Measurements from ENCODE around the gene MYL3.
"Not testable (repeated sequence)": the region's sequence is repeated elsewhere in the genome, so short reads cannot be mapped to it uniquely, and the experiment has no call there.

MYL3 gene

DNA sequence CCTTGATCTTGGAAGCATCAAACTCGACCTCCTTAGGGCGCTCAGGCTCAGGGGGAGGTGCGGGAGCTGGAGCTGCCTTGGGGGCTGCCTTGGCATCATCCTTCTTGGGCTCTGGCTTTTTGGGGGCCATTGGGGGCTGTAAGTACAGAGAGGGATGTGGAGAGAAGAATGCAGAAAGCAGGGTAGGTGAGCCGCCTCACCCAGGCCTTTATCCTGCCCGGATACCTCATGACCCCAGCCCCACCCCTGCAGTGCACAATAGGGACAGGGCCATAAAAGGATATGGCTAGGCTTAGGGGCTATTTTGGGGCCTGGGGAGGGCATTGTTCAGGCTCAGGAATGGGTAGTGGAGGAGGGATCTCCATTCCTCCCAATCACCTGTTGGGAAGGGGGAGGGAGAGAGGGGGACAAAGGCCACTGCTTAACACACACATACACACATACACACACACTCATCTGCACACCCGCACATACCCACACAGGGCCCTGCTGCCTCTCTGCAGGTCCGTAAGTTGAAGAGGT, at the start of gene MYL3:
Gene MYL3 (minus strand): TSS at position 184 of the 522 bp plus-strand sequence. CDS start 54 bp downstream, at position 130.
- DNase-seq: no peak

DNA sequence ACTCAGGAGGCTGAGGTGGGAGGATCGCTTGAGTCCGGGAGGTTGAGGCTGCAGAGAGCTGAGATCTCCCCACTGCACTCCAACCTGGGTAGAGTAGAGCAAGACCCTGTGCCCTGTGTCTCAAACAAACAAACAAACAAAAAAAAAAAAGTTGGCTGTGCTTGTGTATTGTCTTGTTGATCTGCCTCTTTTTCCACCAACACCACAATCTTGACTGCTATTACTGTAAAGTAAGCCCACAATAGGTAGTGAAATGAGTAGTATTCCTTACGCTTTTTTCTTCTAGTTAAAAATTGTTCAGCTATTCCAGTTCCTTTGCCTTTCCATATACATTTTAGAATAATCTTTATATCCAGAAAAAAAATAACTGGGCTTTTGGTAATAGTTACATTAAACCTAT, 49.7 kb upstream of the MYL3 start:
- DNase-seq: no peak

DNA sequence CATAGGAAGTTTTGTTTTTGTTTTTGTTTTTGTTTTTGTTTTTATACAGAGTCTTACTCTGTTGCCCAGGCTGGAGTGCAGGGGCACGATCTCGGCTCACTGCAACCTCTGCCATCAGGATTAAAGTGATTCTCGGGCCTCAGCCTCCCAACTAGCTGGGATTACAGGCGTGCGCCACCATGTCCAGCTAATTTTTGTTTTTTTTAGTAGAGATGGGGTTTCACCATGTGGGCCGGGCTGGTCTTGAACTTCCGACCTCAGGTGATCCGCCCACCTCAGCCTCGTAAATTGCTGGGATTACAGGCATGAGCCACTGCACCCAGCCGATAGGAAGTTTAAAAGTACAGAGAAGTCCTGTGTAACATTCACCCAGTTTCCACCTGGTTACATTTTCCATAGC, 47.7 kb upstream of the MYL3 start:
- not testable (repeated sequence) for DNase-seq

DNA sequence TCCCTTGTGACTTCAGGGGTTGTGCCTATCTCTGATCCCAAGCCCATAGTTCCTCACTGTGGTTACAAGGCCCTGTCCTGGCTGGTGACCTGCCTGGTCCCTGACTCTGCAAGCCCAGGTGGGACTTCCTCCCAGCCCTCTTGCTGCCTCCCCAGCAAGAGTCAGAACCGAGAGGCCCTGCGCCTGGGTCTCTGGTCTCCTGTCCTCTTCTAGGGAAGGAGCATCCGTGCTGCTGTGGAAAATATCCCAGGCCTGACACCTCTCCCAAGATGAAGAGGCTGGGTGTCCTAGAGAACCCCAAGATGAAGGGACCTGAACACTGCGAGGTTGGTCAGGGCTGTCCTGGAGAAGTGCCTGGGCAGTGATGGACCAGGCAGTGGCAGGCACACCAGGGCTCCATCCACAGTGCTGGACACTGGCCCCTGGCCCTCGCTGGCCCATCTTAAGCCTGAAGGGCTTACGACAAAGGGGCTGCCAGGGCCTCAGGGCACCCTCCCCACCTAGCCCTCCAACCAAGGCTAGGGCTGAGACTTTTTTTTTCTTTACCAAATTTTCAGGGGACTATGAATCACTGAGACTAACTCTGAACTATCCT, 47.0 kb upstream of the MYL3 start:
- DNase-seq: no peak

DNA sequence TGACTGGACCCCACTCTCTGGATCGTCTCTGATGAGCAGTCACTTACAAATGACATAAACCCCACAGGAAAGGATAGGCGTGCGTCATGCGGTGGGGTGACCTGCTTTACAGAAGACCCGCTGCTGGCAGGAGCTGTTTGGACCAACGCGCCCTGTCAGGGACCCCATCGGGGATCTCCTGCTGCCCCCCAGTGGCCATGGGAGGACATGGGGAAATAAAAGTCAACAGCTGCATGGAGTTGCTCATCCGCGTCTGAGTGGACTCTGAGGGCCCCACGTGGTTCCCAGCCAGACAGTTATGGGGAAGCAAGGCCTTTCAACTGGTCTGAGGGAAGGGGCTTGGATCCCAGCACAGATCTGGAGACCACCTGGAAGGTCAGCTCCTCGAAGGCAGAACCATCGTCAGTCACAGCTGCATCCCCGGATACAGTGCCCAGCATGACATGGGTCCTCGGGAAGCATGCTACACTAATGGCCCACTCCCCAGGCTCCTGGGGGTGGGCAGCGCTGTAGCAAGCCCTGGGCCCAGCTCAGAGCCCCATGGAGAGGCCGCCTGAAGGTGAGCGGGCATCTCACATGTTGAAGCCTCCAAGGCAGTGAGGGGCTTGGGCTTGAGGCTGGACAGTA, 46.4 kb upstream of the MYL3 start:
- DNase-seq: peak; percentile 66

DNA sequence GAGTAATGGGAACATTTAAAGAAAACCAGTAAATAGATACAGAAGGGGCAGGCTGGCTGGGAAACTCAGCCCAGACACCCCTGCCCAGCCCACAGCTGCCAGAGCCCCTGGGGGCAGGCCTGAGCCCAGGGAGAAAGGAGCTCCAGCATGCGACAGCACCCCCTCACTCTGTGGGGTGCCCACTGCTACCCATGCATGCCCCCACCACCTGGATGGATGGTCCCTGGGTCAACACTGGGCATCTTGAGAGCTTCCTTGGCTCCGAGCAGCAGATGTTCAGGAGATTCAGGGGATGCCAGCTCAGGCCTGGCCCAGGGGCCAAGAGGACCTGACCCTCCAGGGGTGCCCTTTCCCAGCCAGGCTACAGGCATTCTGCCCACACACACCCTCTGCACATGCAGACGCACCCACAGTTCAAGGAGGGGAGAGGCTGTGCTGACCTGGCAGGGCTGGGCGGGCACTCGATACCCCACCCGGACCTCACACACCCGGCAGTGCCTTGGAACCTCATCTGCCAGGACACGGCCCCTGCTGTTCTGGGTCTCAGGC, 45.8 kb upstream of the MYL3 start:
- DNase-seq: no peak

DNA sequence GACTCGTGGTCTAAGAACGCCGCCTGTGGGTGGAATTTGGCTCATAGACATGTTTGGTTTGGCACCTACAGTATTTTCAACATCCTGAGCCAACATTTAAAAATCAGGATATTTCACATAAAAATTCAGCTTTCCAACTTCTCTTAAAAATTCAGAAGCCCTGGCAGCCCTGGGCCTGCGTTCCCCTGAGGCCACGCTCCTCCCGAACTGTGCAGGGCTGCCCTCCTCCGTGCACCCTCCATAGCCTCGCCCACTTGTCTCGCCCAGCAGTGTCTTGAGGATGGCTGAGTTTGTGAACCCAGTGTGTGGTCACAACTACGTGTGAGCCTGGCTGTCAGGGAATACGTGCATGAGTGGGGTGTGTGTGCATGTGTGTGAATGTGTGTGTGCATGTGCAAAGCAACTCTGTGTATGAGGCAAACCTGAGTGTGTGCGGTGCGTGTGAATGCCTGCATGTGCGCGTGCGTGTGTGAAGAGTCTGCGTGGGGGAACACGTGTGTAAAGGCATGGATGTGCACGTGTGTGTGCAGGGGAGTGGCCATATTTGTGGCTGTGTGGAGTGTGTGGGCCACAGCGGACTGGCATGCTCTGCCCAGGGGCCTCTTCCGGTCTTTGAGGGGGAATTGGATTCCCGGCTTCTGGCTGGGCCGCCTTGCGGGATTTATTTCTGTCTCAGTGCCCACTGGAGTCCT, 45.2 kb upstream of the MYL3 start:
- DNase-seq: no peak

DNA sequence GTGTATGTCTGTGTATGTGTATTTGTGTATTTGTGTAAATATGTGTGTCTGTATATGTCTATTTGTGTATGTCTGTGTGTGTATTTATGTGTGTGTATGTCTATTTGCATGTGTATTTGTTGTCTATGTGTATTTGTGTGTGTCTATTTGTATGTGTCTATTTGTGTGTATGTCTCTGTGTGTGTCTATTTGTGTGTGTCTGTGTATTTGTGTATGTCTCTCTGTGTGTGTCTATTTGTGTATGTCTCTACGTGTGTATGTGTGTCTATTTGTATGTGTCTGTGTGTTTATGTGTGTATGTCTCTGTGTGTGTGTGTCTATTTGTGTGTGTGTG, 44.7 kb upstream of the MYL3 start:
- no peak for DNase-seq

DNA sequence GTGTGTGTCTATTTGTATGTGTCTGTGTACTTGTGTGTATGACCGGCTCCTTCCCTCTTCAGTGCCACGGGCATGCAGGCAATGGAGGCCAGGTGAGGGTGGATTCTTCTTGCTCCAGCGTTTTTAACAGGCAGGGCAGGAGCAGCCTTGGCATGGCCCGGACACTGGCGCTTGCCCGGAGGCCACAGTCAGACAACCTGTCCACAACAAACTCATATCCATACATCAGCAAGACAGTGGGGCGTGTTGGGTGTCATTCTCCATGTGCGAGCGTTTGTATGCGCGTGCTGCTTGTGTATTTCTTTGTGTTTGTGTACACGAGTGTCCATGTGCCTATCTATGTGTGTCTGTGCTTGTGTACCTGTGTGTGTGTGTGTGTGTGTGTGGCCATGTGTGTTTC, 44.0 kb upstream of the MYL3 start:
- DNase-seq: no peak

DNA sequence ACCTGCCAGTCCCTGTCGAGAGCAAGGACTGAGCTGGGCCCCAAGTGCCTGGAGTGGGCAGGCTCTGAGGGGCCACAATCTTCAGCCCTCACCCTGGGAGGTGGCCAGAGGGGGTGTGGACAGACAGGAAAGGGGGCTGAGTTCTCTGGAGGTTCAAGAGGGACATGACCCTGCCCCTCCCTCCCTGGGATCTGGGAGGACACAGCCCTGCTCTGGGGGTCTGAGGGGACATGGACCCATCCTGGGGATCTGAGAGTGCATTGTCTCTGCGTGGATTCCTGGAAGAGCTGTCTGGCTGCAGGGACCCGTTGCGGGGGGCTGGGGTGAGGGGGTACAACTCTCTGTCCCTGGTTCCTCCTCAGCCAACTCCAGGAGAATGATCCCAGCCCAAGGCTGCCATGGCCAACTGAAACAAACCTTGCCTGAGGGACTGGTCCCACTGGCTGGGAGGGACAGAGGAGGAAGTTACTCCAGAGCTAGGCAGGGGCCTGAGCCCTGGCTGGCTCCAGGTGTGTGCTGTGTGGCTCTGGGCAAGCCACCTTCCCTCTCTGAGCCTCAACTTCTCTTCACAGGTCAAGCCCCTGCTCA, 43.3 kb upstream of the MYL3 start:
- DNase-seq: no peak

DNA sequence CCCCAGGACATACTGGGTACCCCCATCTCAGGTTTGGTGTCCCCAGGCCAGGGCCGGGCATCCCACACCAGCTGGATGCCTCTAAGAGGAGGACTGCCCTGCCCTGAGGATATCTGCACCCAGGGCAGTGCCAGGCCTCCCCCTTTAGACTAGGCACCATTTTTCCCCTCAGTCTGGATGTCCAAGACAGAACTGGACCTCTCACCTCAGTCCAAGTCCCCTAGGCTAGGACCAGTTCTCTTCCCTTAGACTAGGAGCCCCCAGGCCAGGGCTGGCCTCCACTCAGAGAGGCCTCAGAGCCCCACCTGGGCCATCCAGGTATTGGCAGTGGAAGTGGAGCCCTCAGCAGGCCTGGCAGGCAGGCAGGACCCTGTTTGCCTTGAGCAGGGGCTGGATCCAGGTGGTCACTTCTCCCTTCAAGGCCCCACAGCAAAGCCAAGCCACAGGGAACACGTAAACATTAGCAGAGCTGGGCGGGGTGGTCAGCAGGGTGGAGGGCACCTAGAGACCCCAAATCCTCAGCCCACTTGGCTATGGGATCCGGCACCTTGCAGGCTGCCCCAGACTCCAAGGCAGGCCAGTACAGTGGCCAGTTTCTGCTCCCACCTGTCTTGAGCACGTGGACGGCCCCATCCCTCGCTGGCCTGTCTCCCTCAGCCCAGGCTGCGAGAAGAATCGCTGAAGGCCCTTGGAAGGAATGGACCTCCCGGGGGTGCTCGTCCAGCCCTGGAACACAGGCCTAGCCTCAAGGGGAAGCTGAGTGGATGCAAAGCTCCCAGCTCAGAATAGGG, 42.6 kb upstream of the MYL3 start:
- DNase-seq: no peak

DNA sequence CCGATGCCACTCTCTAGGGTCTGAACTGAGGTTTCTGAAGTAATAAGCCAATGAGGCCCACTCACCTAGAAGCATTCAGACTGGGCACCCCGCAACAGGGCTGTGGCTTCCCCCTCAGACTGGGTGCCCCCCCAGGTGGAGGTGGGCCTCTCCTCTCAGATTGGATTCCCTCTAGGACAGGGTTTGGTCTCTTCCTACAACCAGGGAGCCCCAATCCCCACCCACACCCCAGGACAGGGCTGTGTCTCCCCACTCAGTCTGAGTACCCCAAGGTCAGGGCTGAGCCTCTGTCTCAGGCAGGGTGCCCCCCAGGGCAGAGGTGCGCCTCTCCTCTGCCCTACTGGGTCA, 41.9 kb upstream of the MYL3 start:
- DNase-seq: no peak

DNA sequence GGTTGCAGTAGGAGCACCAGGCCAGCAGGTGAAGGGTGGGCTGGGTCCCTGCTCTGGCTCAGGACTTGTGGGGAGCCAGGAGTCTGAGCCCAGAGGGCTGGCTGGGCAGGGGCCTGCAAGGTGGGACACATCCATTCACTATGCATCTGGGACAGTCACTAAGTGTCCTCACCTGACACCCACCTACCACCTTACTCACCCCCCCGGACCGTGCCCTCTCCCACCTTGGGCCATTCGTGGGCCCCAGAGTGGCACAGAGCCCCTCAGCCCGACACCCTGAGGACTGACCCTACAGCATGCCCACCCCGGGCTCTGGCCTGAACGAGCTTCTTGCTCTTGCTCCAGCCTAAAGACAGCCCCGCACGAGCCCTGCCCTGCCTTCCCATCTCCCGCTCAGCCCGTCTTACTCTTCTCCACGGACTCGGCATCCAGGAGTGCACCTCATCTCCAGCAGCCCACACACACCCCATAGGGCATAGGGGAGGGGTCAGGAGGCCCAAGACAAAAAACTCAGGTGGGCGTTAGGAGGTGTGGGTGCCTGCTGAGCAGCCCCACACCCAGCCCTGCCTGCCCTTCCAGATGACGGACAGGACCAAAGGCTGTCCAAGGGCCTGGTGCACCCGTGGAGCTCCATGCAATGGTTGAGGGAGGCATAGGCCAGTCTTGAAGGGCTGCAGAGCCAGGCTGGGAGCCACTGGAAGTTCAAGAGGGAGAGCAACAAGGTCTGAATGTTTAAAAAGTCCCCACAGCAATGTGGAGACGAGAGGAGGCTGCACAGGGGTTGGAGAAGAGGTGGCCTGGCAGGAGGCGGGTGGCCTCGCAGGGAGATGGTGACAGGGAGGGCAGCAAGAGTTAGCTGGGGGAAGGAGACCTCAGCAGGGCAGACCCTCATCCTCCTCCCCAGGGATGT, 41.3 kb upstream of the MYL3 start:
- DNase-seq: no peak

DNA sequence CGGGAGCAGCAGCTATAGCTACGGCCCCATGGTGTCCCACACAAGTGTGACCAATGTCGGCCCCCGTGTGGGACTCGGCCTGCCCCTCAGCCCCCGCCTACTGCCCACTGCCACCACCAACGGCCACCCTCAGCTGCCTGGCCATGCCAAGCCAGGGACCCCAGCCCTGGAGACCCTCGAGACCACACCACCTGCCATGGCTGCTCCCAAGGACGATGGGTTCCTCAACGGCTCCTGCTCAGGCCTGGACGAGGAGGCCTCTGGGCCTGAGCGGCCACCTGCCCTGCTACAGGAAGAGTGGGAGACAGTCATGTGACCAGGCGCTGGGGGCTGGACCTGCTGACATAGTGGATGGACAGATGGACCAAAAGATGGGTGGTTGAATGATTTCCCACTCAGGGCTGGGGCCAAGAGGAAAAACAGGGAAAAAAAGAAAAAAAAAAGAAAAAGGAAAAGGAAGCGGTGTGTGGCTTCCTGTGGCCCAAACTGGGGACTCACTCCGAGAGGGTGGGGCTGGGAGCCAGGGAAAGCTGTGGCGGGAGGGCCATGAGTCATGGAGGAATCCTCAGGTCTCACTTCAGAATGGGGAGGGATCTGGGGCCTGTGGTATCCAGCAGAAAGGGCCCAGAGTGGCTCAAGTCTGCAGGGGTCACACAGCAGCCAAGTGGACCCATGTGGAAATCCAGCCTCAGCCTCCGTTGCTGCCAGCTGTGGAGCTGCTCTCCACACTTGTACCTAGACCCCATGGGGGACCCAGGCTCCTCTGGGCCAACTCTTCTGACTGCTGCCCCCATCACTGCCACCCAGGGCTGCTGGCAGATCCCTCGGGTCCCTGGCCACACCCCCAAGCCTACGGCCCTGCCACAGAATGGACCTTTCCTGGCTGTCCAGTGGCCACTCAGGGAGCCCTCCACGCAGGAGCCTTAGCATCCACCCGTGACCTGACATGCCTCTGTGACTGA, 40.4 kb upstream of the MYL3 start:
- DNase-seq: no peak

DNA sequence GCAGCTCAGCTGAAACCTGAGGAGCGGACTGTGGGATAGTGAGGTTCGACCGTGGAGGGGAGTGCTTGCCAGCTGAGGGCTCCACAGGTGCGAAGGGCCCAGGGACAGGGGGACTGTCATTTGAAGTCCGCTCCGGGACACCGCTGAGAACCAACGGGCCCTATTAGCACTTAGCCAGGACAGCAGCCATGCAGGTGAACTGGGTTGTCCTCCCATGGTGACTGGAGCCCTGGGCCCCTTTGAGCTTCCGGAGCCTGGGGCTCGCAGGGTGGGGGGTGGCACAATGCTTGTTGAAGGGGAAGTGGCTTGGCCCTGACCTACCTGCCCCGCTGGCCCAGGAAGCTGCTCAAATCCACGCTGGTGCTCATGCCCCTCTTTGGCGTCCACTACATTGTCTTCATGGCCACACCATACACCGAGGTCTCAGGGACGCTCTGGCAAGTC, 39.0 kb upstream of the MYL3 start:
- no peak for DNase-seq

DNA sequence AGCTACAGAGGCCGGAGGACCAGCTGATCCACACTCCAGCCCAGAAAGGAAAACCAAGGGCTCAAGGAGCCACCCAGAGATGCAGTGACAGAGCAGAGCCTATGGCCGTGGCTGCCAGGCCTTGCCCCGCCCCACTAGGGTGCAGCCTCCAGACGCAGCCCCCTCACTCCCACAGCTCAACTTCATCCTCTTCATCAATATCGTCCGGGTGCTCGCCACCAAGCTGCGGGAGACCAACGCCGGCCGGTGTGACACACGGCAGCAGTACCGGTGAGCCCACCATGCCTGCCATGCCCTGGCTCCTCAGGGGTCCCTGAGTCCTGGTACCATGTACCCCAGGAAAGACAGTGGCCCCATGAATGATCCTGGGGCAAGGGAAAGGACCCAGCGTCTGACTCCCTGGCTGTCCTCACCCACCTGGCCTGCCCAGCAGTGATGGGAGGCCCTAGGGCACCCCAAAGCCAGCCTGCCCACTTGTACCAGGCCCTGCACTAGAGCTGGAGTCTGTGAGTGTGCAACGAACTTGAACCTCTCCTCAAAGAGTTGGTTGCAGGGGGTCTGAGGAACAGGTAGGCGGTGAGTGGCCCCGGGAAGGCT, 38.4 kb upstream of the MYL3 start:
- no peak for DNase-seq

DNA sequence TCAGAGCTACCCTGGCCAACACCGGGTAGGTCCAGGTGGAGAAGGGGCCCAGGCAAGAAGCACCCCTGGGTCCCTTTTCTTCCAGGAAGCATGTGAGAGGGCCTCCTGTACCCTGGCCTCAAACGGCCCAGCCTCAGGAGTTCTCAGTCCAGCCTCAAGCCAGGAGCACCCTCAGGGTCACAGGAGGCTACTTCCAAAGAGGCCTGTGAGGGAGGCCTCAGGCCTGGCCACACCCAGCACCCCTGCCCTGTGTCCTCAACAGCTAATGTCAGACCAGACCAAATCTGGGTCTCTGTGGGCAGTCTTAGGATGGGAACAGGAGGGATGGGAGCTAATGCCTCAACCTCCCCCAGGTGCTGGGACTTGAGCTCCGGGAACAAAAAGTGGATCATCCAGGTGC, 37.8 kb upstream of the MYL3 start:
- no peak for DNase-seq

DNA sequence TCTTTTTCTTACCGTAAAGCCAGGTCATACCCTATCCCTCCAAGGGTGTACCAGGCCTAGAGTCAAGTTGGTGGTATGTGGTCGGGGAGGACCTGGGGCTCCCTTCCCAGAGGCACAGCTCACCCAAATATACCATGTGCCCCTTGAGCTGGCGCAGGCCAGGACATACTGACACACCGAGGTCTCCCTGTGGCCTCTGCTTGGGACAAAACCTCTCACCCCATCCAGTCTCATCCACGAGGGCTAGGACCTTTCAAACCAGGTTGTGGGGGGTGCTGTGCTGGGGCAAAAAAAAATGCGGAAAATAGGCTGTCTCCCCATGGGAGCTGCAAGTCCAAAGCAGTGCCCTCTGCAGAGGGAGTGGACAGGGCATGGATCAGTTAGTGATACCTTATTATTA, 37.1 kb upstream of the MYL3 start:
- DNase-seq: no peak

DNA sequence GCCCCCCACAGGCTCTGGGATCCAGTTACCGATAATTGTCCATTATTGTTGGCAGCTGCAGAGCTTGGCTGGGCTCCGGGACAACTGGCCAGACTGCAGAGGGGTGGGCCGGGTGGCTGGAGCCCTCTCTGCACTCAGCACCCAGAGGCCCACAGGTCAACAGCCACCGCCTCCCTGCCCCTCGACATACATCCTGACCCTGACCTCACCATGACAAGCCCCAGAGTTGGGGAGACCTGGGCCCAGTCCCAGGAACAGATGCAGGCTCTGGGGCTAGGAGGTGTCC, 36.7 kb upstream of the MYL3 start:
- DNase-seq: no peak

Data from NCI-H1105 (cell line).